NCI-H226 (cell line): ENCODE data around the gene PRR30.
"Not testable (repeated sequence)": the region's sequence is repeated elsewhere in the genome, so short reads cannot be mapped to it uniquely, and the experiment has no call there.

Source experiments
- DNase-seq: peaks from one replicate; pipeline ENCODE4 v3.0.0-alpha.2; 2015

The PRR30 gene

DNA sequence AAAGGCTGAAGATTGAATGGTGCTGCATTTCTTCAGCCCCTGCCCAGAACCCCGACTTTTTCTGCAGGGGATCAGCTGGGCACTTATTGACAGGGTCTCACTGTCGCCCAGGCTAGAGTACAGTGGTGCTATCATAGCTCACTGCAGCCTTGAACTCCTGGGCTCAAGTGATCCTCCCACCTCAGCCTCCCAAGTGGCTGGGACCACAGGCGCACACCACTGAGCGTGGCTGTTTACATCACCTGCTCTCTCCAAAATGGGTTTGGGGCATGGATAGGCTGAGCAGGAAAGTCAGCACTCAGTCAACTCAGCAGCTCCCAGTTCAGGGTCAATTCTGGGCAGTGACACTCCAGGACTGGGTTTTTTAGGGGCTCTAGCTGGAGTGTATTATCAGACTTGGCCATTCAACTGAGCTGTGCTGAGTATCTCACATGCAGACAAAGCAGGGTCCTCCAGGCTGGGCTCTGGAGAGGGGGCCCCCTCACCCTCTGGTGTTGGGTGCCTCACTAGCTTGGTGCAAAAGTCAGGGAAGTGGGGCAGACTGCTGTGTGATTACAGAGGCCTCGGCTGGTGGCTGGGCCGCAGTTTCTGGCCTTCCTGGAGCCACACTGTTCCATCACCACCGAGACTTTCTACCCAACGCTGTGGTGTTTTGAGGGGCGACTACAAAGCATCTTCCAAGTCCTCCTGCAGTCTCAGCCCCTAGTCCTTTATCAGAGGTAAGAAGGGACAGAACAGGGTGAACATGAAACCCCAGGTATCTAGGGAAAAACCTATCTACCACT is 11.1 kb downstream of the PRR30 start:
- DNase-seq, result no peak

DNA sequence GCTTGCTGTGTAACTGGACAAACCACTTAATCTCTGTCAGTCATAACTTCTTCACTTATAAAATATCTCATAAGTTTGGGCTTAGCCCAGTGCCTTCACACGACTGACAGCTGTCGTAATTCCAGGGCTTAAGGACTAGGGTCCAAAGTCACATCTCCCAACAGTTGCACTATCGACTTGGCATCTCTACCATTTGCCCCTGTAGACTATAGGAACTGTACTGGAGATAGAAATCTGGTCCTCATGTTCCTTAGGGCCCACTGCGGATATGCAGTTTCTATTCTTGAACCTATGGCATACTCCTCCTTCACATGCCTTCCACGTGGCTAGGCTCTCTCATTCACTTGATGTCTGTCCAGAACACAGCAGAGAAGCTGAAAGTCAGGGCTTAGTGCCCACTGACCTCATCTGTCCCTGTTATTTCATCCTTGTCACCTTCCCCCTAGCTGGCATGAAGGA is 12.9 kb downstream of the PRR30 start:
- DNase-seq, result no peak

DNA sequence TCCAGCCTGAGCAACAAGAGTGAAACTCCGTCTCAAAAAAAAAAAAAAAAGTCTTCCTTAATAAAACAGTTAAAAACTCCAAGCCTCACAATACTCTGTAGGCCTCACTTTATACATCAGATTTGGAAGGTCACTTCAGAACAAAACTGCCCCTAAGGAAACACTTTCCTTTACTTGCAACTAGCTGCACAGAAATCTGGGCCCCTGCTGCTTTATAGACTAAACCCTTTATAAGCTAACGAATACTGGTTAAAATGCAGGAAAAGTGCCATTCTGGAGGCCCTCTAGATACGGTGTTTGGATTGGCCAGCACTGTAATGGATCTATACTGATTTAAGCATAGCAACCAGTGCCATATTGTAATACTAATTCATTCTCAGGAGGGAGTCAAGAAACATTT is 14.1 kb downstream of the PRR30 start:
- DNase-seq, result no peak

DNA sequence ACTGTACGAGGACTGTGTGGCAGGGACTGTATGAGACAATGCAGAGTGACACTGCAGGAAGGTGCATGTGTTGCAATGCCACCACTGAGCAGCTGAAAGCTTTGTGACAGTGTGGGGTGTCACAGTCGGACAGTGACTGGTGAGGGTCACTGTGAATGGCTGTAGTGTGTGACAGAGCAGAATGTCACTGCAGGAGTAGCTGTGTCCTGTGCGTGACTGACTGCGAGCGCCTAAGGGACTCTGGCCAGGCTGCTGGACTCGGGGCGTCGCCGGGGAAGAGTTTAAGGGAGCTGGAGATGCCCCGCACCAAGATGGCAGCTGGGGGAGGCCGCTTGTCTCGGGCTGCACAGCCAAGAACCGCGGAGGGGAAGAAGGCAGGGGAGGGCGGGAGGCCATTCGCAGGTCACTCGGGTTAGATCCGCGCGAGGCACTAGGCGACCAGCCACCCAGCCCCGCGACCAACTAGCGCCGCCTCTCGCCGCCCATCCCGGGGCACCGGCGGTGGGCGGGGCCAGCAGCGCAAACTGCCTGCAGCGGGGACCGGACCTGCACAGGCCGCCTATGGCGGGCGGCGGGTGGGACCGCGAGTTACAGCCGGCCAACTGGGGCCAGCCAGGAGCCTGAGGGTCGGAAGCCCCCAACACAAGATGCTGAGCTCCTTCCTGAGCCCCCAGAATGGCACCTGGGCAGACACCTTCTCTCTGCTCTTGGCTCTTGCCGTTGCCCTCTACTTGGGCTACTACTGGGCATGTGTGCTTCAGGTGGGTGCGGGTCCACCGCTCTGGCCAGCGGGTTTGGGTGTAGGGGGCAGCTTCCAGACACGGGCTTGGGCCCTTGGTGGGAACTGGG is 15.7 kb downstream of the PRR30 start, which contains the start of gene ABHD1:
Gene ABHD1 (plus strand): TSS at position 514 of the 849 bp plus-strand sequence. CDS start 134 bp downstream, at position 648.
- DNase-seq, result no peak

DNA sequence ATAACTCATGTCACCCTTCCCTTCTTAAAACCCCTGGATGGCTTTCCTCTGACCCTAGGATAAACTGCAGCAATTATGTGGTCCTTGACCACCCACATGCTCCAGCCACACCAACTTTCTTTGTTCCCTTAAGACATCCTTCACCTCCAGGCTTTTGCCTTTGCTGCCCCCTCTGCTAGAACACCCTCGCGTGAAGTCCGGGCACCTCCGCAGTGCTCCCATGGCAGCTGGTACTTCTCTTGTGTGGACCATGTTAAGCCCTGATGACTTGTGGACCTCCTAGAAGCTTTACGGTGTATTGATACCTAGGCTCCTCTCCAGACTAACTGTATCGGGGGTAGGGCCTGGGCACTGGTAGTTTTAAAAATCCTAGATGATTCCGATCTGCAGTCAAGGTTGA is 16.4 kb downstream of the PRR30 start:
- no peak for DNase-seq

DNA sequence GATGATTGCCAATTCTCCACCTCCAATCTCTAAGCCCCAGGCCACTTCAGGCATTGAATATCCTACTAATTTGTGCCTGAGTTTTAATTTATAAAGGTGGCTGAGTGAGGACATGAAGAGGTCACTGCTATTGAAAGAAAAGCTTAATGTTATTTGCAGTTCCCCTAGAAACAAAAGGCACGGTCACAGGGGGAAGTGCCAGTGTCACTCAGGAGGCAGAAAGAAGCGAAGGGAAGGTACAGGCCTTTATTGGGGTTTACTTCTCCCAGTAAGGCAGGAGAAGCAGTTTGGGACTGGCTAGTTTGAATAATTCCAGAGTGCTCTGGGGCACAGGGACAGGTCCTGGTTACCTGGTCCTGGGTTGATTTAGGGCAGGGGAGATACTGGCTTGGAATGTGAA is 17.3 kb downstream of the PRR30 start:
- no peak for DNase-seq

DNA sequence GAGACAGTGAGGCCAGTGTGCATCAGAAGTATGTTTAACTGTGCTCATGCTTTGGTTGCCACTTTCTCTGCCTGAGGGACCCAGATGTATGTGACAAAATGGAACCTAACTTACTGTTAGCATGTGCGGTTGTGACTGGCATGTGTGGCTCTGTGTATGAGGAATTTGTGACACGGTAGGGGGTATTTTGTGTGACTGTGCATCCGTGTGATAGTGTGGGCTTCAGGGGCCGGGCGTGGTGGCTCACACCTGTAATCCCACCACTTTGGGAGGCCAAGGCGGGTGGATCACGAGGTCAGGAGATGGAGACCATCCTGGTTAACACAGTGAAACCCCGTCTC is 19.9 kb downstream of the PRR30 start:
- not testable (repeated sequence) for DNase-seq

DNA sequence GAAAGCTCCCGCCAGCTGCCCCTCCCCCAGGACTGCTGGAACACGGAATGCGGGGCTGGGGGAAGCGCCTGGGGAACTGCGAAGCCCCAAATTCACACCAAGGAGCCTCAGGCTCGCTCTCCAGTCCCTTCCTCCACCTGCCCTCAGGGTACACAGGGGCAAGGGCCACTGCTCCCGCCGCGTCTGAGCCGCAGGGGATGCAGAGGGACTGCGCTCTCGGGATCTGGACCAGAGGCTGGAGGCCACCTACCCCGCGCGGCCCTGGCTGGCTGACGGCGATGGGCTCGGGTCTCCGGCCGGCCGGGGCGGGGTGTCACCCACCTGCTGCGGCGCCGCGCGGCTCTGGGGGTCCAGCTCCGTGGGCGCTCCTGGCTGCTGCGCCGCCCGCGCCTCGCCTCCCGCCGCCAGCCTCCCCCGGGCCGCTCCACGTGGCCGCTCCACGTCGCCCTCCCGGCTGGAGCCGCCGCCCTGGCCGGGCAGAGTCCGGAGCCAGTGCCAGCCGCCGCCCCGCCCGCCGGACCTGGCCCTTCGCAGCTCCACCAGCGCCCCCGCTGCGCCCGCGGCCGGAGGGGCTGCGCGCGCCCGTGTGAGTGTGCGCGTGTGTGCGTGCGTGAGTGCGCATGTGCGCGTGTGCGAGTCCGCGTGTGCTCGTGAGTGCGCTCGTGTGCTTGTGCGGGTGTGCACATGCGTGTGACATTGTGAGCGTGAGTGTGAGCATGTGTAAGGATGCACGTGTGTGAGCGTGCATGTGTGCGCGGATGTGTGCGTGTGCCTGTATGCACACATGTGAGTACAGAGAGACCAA is 20.5 kb downstream of the PRR30 start, which contains the start of gene CGREF1:
Gene CGREF1 (minus strand): TSS at position 604 of the 805 bp plus-strand sequence. CDS start 14,762 bp downstream, outside the sequence.
- DNase-seq, result no peak

DNA sequence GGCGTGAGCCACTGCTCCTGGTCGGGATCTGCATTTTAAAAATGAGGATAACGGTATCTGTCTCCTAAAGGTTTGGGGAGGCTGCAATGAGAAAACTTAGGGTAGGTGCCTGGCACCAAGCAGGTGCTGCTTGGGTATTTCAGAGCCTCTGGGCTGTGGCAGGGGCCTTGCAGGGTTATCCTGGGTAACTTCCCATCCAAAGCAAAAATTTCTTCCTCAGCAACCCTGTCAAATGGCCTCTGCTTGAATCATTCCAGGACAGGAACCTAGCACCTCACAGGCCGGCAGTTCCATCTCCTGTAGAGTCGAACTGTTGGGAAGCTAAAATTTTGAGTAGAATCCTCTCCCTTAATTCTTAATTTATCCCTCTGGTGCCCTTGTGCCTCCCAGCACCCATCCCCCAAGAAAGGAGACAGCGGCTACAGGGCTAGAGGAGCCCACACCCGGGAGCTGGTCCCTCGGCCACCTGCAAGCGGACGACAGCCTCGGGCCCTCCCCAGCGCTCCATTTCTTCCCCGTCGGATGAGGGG is 21.1 kb downstream of the PRR30 start:
- DNase-seq, result no peak

DNA sequence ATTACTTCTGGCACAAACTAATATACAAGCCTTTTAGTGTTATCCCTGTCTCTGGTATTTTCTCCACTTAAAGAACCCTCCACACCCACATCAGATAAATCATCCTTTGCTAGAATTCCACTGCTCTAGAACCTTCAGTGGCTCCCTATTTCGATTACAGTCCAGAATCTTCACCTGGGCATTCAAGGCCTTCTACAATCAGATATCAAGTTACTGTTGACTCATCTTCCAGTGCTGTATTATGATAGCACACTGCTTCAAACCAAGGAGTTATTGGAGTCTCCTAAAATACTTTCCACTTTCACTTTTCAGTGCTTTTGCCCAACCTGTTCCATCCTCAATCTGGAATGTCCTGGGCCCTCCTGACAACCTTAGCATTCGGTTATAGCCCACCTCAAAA is 23.7 kb downstream of the PRR30 start:
- peak; percentile 6 for DNase-seq

DNA sequence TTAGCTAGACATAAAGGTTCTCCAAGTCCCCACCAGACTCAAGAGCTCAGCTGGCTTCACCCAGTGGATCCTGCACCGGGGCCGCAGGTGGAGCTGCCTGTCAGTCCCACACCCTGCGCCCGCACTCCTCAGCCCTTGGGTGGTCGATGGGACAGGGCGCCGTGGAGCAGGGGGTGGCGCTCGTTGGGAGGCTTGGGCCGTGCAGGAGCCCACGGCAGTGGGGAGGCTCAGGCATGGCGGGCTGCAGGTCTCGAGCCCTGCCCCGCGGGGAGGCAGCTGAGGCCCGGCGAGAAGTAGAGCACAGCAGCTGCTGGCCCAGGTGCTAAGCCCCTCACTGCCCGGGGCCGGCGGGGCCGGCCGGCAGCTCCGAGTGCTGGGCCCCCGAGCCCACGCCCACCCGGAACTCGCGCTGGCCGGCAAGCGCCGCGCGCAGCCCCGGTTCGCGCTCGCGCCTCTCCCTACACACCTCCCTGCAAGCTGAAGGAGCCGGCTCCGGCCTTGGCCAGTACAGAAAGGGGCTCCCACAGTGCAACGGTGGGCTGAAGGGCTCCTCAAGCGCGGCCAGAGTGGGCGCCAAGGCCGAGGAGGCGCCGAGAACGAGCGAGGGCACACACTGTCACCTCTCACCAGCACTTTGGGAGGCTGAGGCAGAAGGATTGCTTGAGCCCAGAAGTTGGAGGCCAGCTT is 27.7 kb downstream of the PRR30 start:
- DNase-seq, result not testable (repeated sequence)

DNA sequence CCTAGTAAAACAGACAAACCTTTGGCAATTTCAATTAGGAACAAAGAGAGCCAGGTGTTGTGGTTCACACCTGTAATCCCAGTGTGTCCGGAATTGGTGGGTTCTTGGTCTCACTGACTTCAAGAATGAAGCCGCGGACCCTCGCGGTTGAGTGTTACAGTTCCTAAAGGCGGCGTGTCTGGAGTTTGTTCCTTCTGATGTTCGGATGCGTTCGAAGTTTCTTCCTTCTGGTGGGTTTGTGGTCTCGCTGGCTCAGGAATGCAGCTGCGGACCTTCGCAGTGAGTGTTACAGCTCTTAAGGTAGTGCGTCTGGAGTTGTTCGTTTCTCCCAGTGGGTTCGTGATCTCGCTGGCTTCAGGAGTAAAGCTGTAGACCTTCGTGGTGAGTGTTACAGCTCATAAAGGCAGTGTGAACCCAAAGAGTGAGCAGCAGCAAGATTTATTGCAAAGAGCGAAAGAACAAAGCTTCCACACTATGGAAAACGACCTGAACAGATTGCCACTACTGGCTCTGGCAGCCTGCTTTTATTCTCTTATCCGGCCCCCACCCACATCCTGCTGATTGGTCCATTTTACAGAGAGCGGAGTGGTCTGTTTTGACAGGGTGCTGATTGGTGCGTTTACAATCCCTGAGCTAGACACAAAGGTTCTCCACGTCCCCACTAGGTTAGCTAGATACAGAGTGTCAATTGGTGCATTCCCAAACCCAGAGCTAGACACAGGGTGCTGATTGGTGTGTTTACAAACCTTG is 28.4 kb downstream of the PRR30 start:
- not testable (repeated sequence) for DNase-seq

DNA sequence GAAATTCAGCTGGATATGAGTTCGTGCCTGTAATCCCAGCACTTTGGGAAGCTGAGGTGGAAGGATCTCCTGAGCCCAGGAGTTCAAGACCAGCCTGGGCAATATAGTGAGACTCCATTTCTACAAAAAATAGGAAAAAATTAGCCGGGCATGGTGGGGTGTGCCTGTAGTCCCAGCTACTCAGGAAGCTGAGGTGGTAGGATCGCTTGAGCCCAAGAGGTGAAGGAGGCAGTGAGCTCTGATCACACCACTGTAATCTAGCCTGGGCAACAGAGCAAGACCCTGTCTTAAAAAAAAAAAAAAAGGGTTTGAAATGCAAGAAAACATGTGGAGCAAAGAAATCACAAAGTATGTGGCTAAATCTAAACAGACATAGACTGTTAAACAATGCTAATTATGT is 30.1 kb downstream of the PRR30 start:
- DNase-seq, result no peak

DNA sequence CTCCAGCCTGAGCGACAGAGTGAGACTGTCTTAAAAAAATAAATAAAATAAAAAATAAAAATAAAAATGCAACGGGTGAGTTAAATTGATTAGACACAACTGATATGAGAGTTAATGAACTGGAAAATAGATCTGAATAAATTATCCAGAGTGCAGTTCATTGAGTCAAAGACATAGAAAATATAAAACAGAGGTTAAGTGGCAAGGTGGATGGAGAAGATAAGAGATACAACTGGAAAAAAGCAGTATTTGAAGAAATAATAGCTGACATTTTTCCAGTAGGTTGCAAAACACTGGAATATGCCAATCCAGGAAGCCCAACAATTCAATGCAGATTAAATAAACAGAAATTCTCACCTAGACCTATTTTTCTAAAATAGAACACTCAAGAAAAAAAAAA is 31.0 kb downstream of the PRR30 start:
- DNase-seq, result no peak

DNA sequence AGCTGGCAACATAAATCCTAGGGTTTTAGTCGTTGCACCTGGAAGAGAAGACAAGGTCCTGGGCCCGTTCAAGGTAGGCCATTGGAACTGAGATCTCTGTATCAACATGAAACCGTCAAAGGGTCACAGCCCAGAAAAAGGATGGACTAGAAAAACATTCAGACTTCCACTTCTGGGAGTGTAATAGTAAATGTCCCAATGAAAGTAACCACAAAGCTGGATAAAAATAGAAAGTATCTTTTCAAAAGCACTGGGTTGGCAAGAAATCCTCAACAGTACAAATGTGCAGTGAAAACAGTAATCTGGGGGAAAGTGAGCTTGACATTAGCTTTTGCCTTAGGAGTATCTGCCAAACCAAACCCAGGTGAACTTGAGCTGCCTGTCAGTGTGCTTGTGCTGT is 33.2 kb downstream of the PRR30 start:
- no peak for DNase-seq

DNA sequence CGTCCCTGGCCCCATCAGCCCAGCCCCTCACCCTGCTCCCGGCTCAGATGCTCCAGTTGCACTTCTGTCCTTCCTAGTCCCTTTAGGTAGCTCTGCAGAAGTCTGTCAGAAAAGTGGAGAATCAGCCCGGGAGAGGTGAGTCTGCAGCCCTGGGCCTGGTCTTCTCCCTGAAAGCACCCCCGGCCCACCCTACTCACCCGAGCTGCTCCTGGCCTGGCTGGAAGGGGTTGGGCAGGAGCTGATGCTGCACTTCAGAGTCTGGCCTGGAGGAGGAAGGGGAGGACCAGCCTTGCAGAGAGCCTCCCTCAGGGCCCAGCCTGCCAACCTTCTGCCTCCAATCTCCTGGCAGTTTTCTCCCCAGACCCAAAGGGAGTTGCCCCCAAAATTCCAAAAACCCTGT is 36.9 kb downstream of the PRR30 start:
- no peak for DNase-seq

DNA sequence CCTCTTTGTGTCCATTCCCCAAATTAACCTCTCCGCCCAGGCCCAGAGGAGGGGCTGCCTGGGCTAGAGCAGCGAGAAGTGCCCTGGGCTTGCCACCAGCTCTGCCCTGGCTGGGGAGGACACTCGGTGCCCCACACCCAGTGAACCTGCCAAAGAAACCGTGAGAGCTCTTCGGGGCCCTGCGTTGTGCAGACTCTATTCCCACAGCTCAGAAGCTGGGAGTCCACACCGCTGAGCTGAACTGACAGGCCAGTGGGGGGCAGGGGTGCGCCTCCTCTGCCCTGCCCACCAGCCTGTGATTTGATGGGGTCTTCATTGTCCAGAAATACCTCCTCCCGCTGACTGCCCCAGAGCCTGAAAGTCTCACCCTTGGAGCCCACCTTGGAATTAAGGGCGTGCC is 39.2 kb downstream of the PRR30 start:
- no peak for DNase-seq

DNA sequence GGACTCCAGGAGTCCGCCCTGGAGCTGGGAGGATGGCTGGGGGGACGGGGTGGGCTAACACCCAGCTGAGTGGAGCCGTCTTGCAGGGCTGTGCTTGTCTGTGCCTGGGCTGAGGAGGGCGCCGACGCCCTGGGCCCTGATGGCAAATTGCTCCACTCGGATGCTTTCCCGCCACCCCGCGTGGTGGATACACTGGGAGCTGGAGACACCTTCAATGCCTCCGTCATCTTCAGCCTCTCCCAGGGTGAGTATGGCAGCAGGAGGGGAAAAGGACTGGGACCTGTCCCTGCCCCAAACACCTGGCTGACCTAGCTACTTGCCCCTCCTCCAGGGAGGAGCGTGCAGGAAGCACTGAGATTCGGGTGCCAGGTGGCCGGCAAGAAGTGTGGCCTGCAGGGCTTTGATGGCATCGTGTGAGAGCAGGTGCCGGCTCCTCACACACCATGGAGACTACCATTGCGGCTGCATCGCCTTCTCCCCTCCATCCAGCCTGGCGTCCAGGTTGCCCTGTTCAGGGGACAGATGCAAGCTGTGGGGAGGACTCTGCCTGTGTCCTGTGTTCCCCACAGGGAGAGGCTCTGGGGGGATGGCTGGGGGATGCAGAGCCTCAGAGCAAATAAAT is 39.8 kb downstream of the PRR30 start:
- no peak for DNase-seq

DNA sequence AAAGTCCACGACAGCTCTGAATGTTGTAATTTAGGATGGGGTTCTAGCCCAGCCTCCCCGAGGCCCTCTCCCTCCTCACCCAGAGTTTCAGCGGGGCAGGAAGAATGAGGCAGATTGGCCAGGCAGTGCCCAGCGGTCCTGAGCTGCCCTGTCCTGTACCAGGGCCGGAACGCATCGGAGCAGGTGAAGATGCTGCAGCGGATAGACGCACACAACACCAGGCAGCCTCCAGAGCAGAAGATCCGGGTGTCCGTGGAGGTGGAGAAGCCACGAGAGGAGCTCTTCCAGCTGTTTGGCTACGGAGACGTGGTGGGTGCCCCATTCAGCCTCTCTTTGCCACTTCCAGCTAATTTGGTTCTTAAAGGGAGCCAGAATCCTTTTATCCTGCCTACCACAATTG is 41.9 kb downstream of the PRR30 start:
- DNase-seq, result no peak

DNA sequence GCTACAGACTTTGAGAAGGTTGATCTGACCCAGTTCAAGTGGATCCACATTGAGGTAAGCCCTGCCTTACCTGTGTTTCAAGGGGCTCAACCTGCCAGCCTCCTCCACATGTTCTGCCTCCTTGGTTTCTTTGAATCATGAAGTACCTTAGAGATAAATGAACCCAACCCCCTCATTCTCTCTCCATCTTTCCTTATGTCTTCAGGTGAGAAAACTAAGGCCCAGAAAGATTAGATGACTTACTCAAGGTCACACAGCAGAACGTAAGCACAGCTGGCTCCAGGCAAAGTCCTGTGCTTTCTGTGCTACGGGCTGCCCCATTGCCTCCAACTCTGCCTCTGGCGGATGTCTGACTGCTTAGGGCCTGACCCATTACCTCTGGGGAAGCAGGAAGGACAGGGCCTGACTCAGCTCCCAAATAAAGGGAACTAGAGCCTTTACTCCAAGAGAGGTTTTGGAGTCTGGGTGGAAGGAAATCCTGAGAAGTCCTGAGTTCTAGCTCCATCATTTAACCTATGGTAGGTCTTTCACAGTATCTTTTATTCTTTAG is 42.4 kb downstream of the PRR30 start:
- DNase-seq, result no peak
